GM12878 (cell line): Measurements from ENCODE around the gene ACADS. TPM values are rescaled to one million over a fixed set of nuclear protein-coding genes. Genes with fewer than 3 reads are reported as not detected.

Experiments
- BHLHE40 ChIP-seq, 2 experiments: fragments of 450-650 bp in 1 of 2; IDR thresholded peaks; 2 replicates each; pipeline ENCODE4 v1.6.1; 2011 to 2017; ENCODE audit warnings: low read depth in 2 of 2, borderline replicate concordance in 1 of 2, improper control_type of control experiment in 1 of 2, low read length in 1 of 2, mild to moderate bottlenecking in 1 of 2
- BMI1 ChIP-seq: fragments of 450-650 bp; IDR thresholded peaks from 2 replicates; pipeline ENCODE4 v1.6.1; 2016; ENCODE audit warnings: mild to moderate bottlenecking, moderate library complexity, borderline replicate concordance
- CBFB ChIP-seq: IDR thresholded peaks from 2 replicates; pipeline ENCODE4 v1.6.1; 2016; ENCODE audit warnings: antibody characterized with exemption, low read depth
- CREB1 ChIP-seq: IDR thresholded peaks from 2 replicates; pipeline ENCODE4 v1.6.1; 2012; ENCODE audit warnings: low read depth, mild to moderate bottlenecking, inconsistent platforms
- CREM ChIP-seq: IDR thresholded peaks from 2 replicates; pipeline ENCODE4 v1.6.1; 2014; ENCODE audit warnings: antibody characterized with exemption, low read depth
- EED ChIP-seq: sonication (generic); IDR thresholded peaks from 2 replicates; pipeline ENCODE4 v1.6.1; 2016; ENCODE audit warnings: antibody characterized with exemption, low read depth
- EP300 ChIP-seq, 2 experiments: fragments of 150-350 bp in 1 of 2; IDR thresholded peaks; 2 replicates each; pipeline ENCODE4 v1.6.1; 2011 to 2012; ENCODE audit warnings: low read depth in 2 of 2, low read length in 2 of 2, borderline replicate concordance in 1 of 2, improper control_type of control experiment in 1 of 2, inconsistent platforms in 1 of 2; ENCODE audit not compliant: control insufficient read depth in 1 of 2
- HCFC1 ChIP-seq: fragments of 150-350 bp; IDR thresholded peaks from 2 replicates; pipeline ENCODE4 v1.6.1; 2014; ENCODE audit warnings: low read length
- HDGF ChIP-seq: fragments of 450-650 bp; IDR thresholded peaks from 2 replicates; pipeline ENCODE4 v1.6.1; 2016; ENCODE audit warnings: antibody characterized with exemption
- MYB ChIP-seq: fragments of 150-350 bp; IDR thresholded peaks from 2 replicates; pipeline ENCODE4 v1.6.1; 2014; ENCODE audit warnings: mild to moderate bottlenecking, low read depth, low read length, borderline replicate concordance
- MYC ChIP-seq: IDR thresholded peaks from 2 replicates; pipeline ENCODE4 v1.6.1; 2011; ENCODE audit warnings: mild to moderate bottlenecking, low read length, moderate library complexity, inconsistent platforms; ENCODE audit not compliant: insufficient read depth, insufficient replicate concordance, insufficient read length, severe bottlenecking
- NBN ChIP-seq: fragments of 450-650 bp; IDR thresholded peaks from 2 replicates; pipeline ENCODE4 v1.6.1; 2016
- NFXL1 ChIP-seq: fragments of 450-650 bp; IDR thresholded peaks from 2 replicates; pipeline ENCODE4 v1.6.1; 2017; ENCODE audit warnings: antibody characterized with exemption, mild to moderate bottlenecking, borderline replicate concordance
- NR2F1 ChIP-seq: fragments of 450-650 bp; conservative IDR thresholded peaks from 2 replicates; pipeline ENCODE4 v1.6.1; 2017; ENCODE audit warnings: mild to moderate bottlenecking
- POU2F2 ChIP-seq: IDR thresholded peaks from 3 replicates; pipeline ENCODE4 v1.6.1; 2011; ENCODE audit warnings: low read depth, mild to moderate bottlenecking, low read length, borderline replicate concordance
- SIX5 ChIP-seq: IDR thresholded peaks from 2 replicates; pipeline ENCODE4 v1.6.1; 2011; ENCODE audit warnings: mild to moderate bottlenecking, low read depth, low read length, moderate library complexity; ENCODE audit not compliant: severe bottlenecking
- SMC3 ChIP-seq: IDR thresholded peaks from 2 replicates; pipeline ENCODE4 v1.6.1; 2011; ENCODE audit warnings: low read length, improper control_type of control experiment, borderline replicate concordance
- SRF ChIP-seq, 2 experiments: IDR thresholded peaks; 2 replicates each; pipeline ENCODE4 v1.6.1; 2011; ENCODE audit warnings: low read depth in 2 of 2, low read length in 2 of 2, mild to moderate bottlenecking in 1 of 2, moderate library complexity in 1 of 2
- WRNIP1 ChIP-seq: IDR thresholded peaks from 2 replicates; pipeline ENCODE4 v1.6.1; 2011; ENCODE audit warnings: low read depth, low read length, improper control_type of control experiment, borderline replicate concordance
- YY1 ChIP-seq: IDR thresholded peaks from 2 replicates; pipeline ENCODE4 v1.6.1; 2011; ENCODE audit warnings: low read depth, mild to moderate bottlenecking, low read length
- ZNF207 ChIP-seq: fragments of 450-650 bp; IDR thresholded peaks from 2 replicates; pipeline ENCODE4 v1.6.1; 2014; ENCODE audit warnings: antibody characterized with exemption, mild to moderate bottlenecking, borderline replicate concordance
- ZNF24 ChIP-seq: fragments of 450-650 bp; IDR thresholded peaks from 2 replicates; pipeline ENCODE4 v1.6.1; 2017; ENCODE audit warnings: antibody characterized with exemption, mild to moderate bottlenecking
- ZNF622 ChIP-seq: fragments of 450-650 bp; IDR thresholded peaks from 2 replicates; pipeline ENCODE4 v1.6.1; 2017; ENCODE audit warnings: mild to moderate bottlenecking, inconsistent platforms
- polyA plus RNA-seq, 11 experiments: library from polyadenylated mRNA; depleted of rRNA in 4 of 11; unstranded in 6 of 11; stranded (reverse) in 5 of 11; fragments of >200 nt; fragmentation: Nextera tagmentation in 4 of 11; fragmentation: Illumina TruSeq in 1 of 11; extraction: Ambion mirVana in 4 of 11; extraction: Trizol in 1 of 11; gene quantifications; 1 replicate in 1 of 11; 2 replicates in 10 of 11; pipeline versions ENCODE4 v1.2.1 to v1.2.3, GENCODE V29; 2011 to 2016; ENCODE audit warnings: inconsistent platforms in 2 of 11, missing spikeins in 2 of 11, low read depth in 1 of 11
- total RNA-seq, 4 experiments: library from RNA; depleted of rRNA in 3 of 4; stranded (reverse); fragments of >200 nt in 3 of 4; fragmentation: Illumina TruSeq in 1 of 4; extraction: Trizol in 1 of 4; gene quantifications; 2 replicates each; pipeline versions ENCODE4 v1.2.1 to v1.2.3, GENCODE V29; 2013 to 2021
- TF ChIP-seq, protein P1 (sequence below), 3 experiments: IDR thresholded peaks in 2 of 3; conservative IDR thresholded peaks in 1 of 3; 2 replicates each; pipeline ENCODE4 v1.5.1; 2011; ENCODE audit warnings: low read depth in 3 of 3, low read length in 3 of 3, mild to moderate bottlenecking in 3 of 3, control low read depth in 2 of 3, moderate library complexity in 2 of 3, inconsistent platforms in 1 of 3, mixed read lengths in 1 of 3; ENCODE audit not compliant: control insufficient read depth in 2 of 3, insufficient read depth in 1 of 3; ENCODE audit errors: extremely low read depth in 1 of 3
- TF ChIP-seq, protein P2 (sequence below): fragments of 450-650 bp; conservative IDR thresholded peaks from 2 replicates; pipeline ENCODE4 v1.6.1; 2017; ENCODE audit warnings: mild to moderate bottlenecking, moderate library complexity
- TF ChIP-seq, protein P3 (sequence below): IDR thresholded peaks from 2 replicates; pipeline ENCODE4 v1.6.1; 2012; ENCODE audit warnings: low read depth, low read length, improper control_type of control experiment

ACADS gene
- total and polyA plus RNA-seq, 10 of the 15 experiments (the other 5 are each of a cell fraction or from before 2014, with no cell fraction given) = 0.05 to 18.1 (median 10.2) TPM

DNA sequence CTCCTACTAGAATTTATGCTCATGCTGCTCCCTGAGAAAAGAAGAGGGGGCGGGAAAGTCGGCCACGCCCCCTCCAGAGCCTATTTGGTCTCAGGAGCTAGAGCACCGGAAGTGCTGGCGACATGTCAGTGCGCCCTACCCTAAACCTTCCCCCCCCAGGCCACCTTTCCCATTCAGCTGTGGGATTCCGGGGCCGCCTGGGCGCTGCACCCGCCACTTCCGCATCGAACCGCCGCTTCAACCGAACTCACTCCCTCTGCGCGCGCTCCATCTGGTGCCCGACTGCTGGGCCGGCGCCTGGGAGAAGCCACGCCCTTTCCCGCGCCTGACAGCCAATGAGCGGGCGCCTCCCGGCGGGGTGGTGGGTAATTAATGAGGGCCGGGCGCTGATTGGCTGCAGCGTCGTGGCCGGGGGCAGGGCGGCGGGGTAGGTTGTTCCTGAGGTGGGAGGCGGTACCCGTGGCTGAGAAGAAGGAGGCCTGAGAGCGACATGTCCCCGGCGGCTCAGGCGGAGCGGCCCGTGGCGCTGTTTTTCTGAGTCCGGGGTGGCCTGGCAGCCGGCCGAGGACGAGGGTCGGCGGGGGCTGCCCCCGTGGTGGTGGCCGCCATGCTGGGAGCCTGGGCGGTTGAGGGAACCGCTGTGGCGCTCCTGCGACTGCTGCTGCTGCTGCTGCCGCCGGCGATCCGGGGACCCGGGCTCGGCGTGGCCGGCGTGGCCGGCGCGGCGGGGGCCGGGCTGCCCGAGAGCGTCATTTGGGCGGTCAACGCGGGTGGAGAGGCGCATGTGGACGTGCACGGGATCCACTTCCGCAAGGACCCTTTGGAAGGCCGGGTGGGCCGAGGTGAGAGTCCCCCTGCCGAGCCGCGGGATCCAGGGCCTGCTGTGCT lies 38.7 kb upstream of the ACADS start, which contains the start of gene MLEC (continued):
- TF ChIP-seq BMI1 = no peak
- TF ChIP-seq ZNF622 = peak; percentile 42; the same call in 1 of the 2 replicates
- TF ChIP-seq YY1 = peak; percentile 90
- TF ChIP-seq WRNIP1 = peak; percentile 87
- TF ChIP-seq, protein P1, sequence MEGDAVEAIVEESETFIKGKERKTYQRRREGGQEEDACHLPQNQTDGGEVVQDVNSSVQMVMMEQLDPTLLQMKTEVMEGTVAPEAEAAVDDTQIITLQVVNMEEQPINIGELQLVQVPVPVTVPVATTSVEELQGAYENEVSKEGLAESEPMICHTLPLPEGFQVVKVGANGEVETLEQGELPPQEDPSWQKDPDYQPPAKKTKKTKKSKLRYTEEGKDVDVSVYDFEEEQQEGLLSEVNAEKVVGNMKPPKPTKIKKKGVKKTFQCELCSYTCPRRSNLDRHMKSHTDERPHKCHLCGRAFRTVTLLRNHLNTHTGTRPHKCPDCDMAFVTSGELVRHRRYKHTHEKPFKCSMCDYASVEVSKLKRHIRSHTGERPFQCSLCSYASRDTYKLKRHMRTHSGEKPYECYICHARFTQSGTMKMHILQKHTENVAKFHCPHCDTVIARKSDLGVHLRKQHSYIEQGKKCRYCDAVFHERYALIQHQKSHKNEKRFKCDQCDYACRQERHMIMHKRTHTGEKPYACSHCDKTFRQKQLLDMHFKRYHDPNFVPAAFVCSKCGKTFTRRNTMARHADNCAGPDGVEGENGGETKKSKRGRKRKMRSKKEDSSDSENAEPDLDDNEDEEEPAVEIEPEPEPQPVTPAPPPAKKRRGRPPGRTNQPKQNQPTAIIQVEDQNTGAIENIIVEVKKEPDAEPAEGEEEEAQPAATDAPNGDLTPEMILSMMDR (IDR thresholded peaks at IDR 0.05 in 2 of 3, conservative IDR thresholded peaks at IDR 0.05 in 1 of 3; ENCODE audit: control insufficient read depth in 2 of 3, extremely low read depth in 1 of 3, insufficient read depth in 1 of 3, low read depth in 3 of 3, low read length in 3 of 3) = peak; percentile 26 to 79 (median 41); a peak in 5 of 6 replicates
- peak; percentile 76 for TF ChIP-seq CREB1
- peak; percentile 76; the same call in 1 of the 3 replicates for TF ChIP-seq POU2F2
- TF ChIP-seq SIX5 = peak; percentile 60
- TF ChIP-seq NBN = peak; percentile 97
- peak; percentile 93; the same call in 1 of the 2 replicates for TF ChIP-seq ZNF207
- peak; percentile 78 for TF ChIP-seq CBFB
- no peak; the same call in none of the 2 replicates for TF ChIP-seq HDGF
- TF ChIP-seq ZNF24 = peak; percentile 77
- TF ChIP-seq EED = peak; percentile 83
- TF ChIP-seq HCFC1 = peak; percentile 86
- TF ChIP-seq NR2F1 = peak; percentile 54
- peak; percentile 53 to 87; a peak in 3 of 4 replicates for TF ChIP-seq SRF (IDR thresholded peaks at IDR 0.05; ENCODE audit: low read depth in 2 of 2, low read length in 2 of 2)
- TF ChIP-seq MYC = no peak
- peak; percentile 2 to 75; a peak in 2 of 4 replicates for TF ChIP-seq BHLHE40 (IDR thresholded peaks at IDR 0.05; ENCODE audit: borderline replicate concordance in 1 of 2, low read depth in 2 of 2, low read length in 1 of 2)
- TF ChIP-seq MYB = peak; percentile 82; the same call in 1 of the 2 replicates
- TF ChIP-seq, protein P2, sequence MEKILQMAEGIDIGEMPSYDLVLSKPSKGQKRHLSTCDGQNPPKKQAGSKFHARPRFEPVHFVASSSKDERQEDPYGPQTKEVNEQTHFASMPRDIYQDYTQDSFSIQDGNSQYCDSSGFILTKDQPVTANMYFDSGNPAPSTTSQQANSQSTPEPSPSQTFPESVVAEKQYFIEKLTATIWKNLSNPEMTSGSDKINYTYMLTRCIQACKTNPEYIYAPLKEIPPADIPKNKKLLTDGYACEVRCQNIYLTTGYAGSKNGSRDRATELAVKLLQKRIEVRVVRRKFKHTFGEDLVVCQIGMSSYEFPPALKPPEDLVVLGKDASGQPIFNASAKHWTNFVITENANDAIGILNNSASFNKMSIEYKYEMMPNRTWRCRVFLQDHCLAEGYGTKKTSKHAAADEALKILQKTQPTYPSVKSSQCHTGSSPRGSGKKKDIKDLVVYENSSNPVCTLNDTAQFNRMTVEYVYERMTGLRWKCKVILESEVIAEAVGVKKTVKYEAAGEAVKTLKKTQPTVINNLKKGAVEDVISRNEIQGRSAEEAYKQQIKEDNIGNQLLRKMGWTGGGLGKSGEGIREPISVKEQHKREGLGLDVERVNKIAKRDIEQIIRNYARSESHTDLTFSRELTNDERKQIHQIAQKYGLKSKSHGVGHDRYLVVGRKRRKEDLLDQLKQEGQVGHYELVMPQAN = peak; percentile 82
- peak; percentile 80 for TF ChIP-seq CREM
- TF ChIP-seq EP300 (IDR thresholded peaks at IDR 0.05; ENCODE audit: borderline replicate concordance in 1 of 2, control insufficient read depth in 1 of 2, low read depth in 2 of 2, low read length in 2 of 2) = peak in 1 of 2 experiments; percentile 21; a peak in 1 of 4 replicates
- peak; percentile 66; the same call in 1 of the 2 replicates for TF ChIP-seq SMC3
- TF ChIP-seq, protein P3, sequence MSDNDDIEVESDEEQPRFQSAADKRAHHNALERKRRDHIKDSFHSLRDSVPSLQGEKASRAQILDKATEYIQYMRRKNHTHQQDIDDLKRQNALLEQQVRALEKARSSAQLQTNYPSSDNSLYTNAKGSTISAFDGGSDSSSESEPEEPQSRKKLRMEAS = peak; percentile 80; the same call in 1 of the 2 replicates
- no peak for TF ChIP-seq NFXL1
